G401.6 (cell line): ENCODE measurements around the gene MTMR2.

Experiments used
- FAIRE-seq: peaks from 2 replicates; lab custom pipeline; 2012; peaks lifted over from hg19 to GRCh38; lab: Jason Lieb, UNC

Gene MTMR2

DNA sequence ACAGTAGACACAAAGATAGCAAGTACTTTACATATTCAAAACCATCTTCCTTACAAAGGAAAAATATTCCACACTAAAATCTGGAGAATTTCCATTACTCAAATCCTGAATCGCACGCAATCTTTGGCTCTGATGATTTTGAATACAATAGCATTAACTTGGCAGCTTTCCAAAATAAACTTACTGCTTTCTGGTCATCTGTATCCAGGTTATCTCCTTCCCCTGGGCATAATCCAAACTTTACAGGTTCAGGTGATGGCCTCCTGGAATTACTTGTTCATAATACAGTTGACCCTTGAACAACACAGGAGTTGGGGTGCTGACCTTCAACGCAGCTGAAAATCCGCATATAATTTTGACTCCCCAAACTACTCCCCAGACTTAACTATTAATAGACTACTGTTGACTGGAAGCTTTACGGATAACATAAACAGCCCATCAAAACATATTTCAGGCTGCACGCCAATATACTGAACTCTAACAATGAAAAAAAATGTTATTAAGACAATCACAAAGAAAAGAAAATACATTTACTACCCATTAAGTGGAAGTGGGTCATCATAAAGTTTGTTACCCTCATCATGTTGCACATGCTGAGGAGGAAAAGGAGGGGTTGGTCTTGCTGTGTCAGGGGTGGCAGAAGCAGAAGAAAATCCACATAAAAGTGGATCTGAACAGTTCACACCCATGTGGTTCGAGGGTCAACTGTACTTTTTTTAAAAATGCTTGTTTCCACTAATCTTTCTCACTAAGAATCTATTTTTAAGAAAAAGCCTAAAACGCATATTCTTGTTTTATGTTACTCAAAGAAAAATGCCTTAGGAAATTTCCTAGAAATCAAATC is 6.5 kb downstream of the MTMR2 start:
- no peak for FAIRE-seq

- no peak for FAIRE-seq
These were observed 7.9 kb downstream of the MTMR2 start for GRCh38 chr11:95916049-95916448.

- no peak for FAIRE-seq
These were observed 8.9 kb downstream of the MTMR2 start for GRCh38 chr11:95915051-95915450.

DNA sequence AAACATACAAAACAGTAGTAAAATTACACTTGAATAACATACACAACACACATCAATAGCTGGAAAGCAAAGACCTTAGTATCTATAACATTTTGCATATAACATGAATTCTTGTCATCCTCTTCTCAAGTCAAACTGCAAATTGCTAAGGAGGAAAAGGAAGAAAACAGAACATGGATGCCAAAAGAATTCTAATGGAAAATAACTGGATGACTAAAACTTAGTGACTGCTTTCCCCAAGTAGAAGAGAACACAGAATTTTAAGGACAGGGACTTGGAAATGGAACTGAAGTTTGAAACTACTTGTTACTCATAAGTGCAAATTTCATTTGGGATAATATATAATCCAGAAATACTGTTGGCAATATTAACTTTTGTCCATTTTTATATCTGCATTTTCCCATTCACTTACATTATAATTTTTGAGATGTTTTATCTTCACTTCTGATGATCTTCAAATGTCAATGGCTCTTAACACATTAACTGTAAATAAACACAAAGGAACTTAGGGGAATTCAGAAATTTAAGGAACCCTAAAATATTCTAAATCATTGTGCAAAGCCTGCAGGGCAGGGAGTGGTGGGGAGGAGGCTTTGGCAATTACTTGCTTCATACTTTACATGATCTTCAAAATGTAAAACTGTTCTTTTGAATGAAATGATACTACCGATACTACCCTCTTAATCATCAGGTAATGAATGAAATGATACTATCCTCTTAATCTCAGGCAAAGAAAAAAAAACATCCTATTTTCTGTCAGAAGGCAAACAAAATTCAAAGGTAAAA is 9.9 kb downstream of the MTMR2 start:
- FAIRE-seq, result no peak

DNA sequence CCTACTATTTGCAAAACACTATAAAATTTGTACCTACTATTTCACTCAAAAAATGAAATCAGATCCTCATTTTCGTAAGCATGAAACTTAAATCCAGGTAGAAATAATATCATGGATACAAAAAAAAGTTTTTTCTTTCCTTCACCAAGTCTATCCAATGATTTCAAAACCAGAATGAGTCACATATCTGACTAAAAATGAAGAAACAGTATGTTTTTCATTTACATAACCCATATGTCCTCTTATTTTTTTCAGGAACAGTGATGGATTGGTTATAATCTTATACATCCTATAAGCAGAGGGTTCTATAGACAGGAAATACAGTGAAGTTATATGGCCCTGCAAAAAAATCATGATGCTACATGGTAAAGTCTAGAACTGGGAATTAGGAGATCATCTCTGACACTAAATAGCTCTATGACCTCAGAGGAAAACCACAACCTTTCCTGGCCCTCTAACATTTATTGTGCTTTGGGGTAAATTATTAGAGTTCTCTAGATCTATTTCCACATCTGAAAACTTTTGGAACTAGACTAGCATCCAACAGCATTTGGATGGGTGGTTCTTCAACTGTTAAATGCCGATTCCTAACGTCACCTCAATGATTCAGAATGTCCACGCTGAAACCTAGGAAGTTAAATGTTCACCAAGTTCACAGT is 10.9 kb downstream of the MTMR2 start:
- FAIRE-seq, result no peak

- FAIRE-seq, result no peak
These were observed 12.5 kb downstream of the MTMR2 start for GRCh38 chr11:95911369-95911759.

DNA sequence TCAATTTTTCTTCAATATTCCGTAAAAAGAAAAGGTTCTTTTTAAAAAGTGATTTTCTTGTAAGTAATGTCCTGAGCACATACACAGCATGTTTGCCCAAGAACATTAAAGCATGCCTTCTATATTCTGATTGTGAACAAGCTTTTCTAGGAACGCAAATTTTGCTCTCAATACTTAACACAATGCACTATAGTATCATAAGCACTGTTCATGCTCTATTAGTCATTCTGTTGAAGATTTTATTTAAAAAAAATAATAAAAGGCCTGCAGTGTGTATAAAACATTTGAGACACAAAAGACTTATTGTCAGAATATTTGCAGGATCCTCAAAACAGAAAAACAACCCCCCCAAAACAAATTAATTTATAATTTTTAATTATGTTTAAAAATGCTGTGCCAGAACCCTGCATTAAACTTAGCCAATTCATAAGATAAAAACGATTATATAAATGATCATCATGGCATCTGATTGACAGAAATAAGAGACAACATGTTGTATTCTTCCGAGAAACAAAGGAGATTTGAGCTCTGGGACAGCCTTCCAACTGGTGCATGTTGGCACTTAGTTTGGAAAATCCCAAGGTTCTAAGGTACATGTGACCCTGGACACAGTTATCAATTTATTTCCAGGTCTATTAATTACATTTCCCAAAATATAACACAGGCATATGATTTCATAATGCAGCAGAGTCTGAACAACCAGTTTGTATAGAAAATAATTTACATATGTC is 13.1 kb downstream of the MTMR2 start:
- FAIRE-seq, result no peak

DNA sequence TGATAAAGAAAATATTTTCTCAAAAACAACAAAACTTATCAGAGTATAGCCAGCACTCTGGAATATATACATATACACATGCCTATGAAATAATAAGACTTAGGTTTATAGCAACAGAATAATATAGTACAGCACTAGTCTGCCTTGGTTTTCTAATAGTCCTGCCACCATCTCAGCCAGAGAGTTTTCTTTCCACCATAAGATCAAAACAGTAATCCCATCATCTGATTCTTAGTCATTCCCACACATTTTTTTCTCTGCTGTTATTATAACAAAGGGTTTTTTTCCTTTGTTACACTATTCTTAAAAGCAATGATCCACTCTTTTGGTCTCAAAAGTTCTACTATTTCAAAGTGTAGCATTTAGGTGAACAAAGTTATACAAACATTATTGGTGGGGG is 15.1 kb downstream of the MTMR2 start:
- FAIRE-seq, result no peak

DNA sequence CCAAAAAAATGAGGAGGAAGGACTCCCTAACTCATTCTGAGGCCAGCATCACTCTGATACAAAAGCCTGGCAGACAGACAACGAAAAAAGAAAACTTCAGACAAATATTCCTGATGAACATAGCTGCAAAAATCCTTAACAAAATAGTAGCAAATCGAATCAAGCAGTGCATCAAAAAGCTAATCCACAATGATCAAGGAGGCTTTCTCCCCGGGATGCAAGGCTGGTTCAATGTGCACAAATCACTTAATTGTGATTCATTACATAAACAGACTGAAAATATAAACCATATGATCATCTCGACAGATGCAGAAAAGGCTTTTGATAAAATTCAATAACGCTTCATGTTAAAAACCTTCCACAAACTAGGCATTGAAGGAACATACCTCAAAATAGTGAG is 16.4 kb downstream of the MTMR2 start:
- FAIRE-seq, result no peak

- no peak for FAIRE-seq
These were observed 19.8 kb downstream of the MTMR2 start for GRCh38 chr11:95904009-95904650.

- FAIRE-seq, result no peak
These were observed 25.1 kb downstream of the MTMR2 start for GRCh38 chr11:95898782-95899181.

GRCh38 chr11:95897731-95898130 is 26.2 kb downstream of the MTMR2 start:
- no peak for FAIRE-seq

- no peak for FAIRE-seq
These were observed 28.1 kb downstream of the MTMR2 start for GRCh38 chr11:95895815-95896214.

GRCh38 chr11:95892892-95893570 is 30.9 kb downstream of the MTMR2 start:
- FAIRE-seq, result no peak

DNA sequence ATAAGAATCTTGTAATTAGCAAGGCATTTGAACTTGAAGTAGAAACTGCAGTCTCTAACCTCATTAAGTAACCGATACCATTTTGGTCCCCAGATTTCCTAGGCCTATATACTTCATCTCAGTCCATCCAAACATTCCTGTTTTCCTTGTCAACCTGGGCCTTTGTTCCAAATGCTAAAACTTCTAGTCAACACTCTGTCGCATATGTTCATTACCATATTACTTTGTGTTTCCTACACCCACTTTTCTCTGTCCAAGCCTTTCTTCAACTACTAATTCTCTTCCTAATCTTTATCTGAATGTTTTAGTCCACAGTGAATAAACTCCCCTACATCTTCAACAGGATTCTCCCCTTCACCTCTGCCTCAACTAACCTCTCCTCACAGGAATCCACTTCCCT is 31.4 kb downstream of the MTMR2 start:
- no peak for FAIRE-seq

GRCh38 chr11:95891423-95892170 is 32.3 kb downstream of the MTMR2 start:
- FAIRE-seq, result no peak

DNA sequence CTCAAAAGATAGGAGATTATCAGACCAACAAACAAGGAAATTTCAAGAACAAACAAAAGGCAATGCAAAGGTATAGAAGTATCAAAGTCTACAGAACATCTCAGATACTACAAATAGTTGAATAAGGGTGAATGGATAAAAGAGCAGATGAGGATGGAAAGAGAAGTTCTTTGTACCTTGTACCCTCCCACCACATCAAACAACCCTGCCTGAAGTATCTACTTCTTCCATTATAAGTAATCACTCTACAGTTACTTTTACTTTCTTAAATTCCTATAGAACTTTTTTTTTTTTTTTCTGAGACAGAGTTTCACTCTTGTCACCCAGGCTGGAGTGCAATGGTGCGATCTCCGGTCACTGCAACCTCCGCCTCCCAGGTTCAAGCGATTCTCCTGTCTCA is 35.1 kb downstream of the MTMR2 start:
- FAIRE-seq, result no peak

GRCh38 chr11:95888439-95888838 is 35.5 kb downstream of the MTMR2 start:
- FAIRE-seq, result no peak

- FAIRE-seq, result no peak
These were observed 37.4 kb downstream of the MTMR2 start for GRCh38 chr11:95886462-95886861.

- no peak for FAIRE-seq
These were observed 39.1 kb downstream of the MTMR2 start for GRCh38 chr11:95884802-95885201.

GRCh38 chr11:95884376-95884775 is 39.5 kb downstream of the MTMR2 start:
- no peak for FAIRE-seq
